ENCODE results near the gene DENND1B.

DNA sequence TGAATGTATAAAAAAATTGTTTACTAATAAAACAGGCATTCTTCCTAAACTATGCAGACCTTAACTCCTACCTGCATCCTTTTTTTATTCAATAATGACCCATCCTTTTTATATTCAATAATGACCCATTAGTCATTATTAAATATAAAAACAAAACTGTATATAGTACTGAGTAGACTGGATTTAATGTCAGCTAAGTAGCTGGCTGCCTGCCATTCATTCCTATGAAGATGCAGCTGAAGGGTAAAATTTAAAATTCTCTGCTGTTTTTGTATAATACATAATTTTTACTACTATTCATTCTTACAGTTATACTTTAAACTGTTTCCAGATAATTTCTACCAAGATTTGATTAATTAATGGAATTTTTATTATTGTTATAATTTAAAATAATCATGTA lies 79.3 kb downstream of the DENND1B start:
- TF ChIP-seq, protein P1, sequence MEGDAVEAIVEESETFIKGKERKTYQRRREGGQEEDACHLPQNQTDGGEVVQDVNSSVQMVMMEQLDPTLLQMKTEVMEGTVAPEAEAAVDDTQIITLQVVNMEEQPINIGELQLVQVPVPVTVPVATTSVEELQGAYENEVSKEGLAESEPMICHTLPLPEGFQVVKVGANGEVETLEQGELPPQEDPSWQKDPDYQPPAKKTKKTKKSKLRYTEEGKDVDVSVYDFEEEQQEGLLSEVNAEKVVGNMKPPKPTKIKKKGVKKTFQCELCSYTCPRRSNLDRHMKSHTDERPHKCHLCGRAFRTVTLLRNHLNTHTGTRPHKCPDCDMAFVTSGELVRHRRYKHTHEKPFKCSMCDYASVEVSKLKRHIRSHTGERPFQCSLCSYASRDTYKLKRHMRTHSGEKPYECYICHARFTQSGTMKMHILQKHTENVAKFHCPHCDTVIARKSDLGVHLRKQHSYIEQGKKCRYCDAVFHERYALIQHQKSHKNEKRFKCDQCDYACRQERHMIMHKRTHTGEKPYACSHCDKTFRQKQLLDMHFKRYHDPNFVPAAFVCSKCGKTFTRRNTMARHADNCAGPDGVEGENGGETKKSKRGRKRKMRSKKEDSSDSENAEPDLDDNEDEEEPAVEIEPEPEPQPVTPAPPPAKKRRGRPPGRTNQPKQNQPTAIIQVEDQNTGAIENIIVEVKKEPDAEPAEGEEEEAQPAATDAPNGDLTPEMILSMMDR (IDR thresholded peaks at IDR 0.05), result no peak
- TF ChIP-seq POLR2A (IDR thresholded peaks at IDR 0.05), result no peak
- no peak for TF ChIP-seq POLR2AphosphoS5 (IDR thresholded peaks at IDR 0.05)

All from breast epithelium (tissue), 3 donors.